ENCODE measurements around the gene IL21R.

DNA sequence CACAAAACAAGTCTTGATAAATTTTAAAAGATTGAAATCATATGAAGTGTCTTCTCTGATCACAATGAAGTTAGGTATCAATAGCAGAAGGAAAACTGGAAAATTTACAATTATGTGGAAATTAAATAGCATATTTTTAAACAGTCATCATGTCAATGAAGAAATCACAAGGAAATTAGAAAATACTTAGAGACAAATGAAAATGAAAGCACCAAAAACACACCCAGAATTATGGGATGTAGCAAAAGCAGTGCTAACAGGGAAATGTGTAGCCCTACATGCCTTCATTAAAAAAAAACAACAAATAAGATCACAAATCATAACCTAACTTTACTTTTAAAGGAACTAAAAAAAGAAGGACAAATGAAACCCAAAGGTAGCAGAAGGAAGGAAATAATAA is 7.5 kb upstream of the IL21R start:
- TF ChIP-seq GATA2 (IDR thresholded peaks at IDR 0.05; ENCODE audit: low read depth, low read length) = no peak
- no peak for TF ChIP-seq GATA3 (IDR thresholded peaks at IDR 0.05; ENCODE audit: low read depth, low read length)
